CD14-positive monocyte (primary cell): Measurements from ENCODE around the gene ZNG1F. TPM values are rescaled to one million over a fixed set of nuclear protein-coding genes. Genes with fewer than 3 reads are reported as not detected.
"Not testable (repeated sequence)": the region's sequence is repeated elsewhere in the genome, so short reads cannot be mapped to it uniquely, and the experiment has no call there.

Source experiments
- DNase-seq, 3 donors: peaks; one replicate each; pipeline ENCODE4 v3.0.0-alpha.2; 2011 to 2022
- H2AFZ ChIP-seq: 2 replicates; pipeline ENCODE4 v1.6.0; 2012; ENCODE audit warnings: mild to moderate bottlenecking, low read depth, low read length, inconsistent platforms; ENCODE audit not compliant: insufficient read depth, poor library complexity, severe bottlenecking
- H3K27ac ChIP-seq, 2 donors: 1 replicate in 1 of 2; 2 replicates in 1 of 2; pipeline ENCODE4 v1.5.1; 2012 to 2013; ENCODE audit warnings: low read length in 2 of 2, control low read depth in 1 of 2, inconsistent platforms in 1 of 2, low read depth in 1 of 2, mild to moderate bottlenecking in 1 of 2
- H3K27me3 ChIP-seq, 2 donors: one replicate each; pipeline versions ENCODE4 v1.6.0 to v1.6.1; 2011 to 2013; ENCODE audit warnings: low read length in 2 of 2; ENCODE audit not compliant: control insufficient read depth in 2 of 2, insufficient read depth in 2 of 2
- H3K36me3 ChIP-seq, 2 donors: replicated peaks in 1 of 2; 1 replicate in 1 of 2; 2 replicates in 1 of 2; pipeline versions ENCODE4 v1.5.1 to v1.6.1; 2012 to 2013; ENCODE audit warnings: low read length in 2 of 2, control low read depth in 1 of 2, inconsistent platforms in 1 of 2, mild to moderate bottlenecking in 1 of 2; ENCODE audit not compliant: insufficient read depth in 2 of 2, control insufficient read depth in 1 of 2
- H3K4me1 ChIP-seq, 2 donors: 1 replicate in 1 of 2; 2 replicates in 1 of 2; pipeline versions ENCODE4 v1.5.1 to v1.6.1; 2012 to 2013; ENCODE audit warnings: low read length in 2 of 2, control low read depth in 1 of 2, inconsistent platforms in 1 of 2, mild to moderate bottlenecking in 1 of 2, moderate library complexity in 1 of 2; ENCODE audit not compliant: insufficient read depth in 2 of 2, control insufficient read depth in 1 of 2
- H3K4me2 ChIP-seq: replicated peaks from 2 replicates; pipeline ENCODE3; 2012; ENCODE audit warnings: low read length, moderate library complexity, mild to moderate bottlenecking; ENCODE audit not compliant: poor library complexity, severe bottlenecking; ENCODE audit errors: extremely low read depth
- H3K4me3 ChIP-seq, 3 experiments: fragments of 200-600 bp in 1 of 3; sonication (generic) in 1 of 3; replicated peaks in 1 of 3; 1 replicate in 2 of 3; 2 replicates in 1 of 3; pipeline ENCODE4 v1.5.1; 2011 to 2013; ENCODE audit warnings: low read length in 3 of 3, mild to moderate bottlenecking in 3 of 3, control low read depth in 2 of 3, low read depth in 2 of 3, inconsistent platforms in 1 of 3, moderate library complexity in 1 of 3
- H3K79me2 ChIP-seq: 2 replicates; pipeline ENCODE4 v1.6.0; 2012; ENCODE audit warnings: mild to moderate bottlenecking, control low read depth, inconsistent platforms, low read length, moderate library complexity; ENCODE audit not compliant: insufficient read depth
- H3K9ac ChIP-seq: 2 replicates; pipeline ENCODE4 v1.6.0; 2017; ENCODE audit warnings: low read length, mild to moderate bottlenecking; ENCODE audit not compliant: insufficient read depth, poor library complexity, severe bottlenecking
- H3K9me3 ChIP-seq, 2 donors: replicated peaks in 1 of 2; 1 replicate in 1 of 2; 2 replicates in 1 of 2; pipeline versions ENCODE4 v1.5.1 to v1.6.1; 2012 to 2013; ENCODE audit warnings: low read length in 2 of 2, control low read depth in 1 of 2; ENCODE audit not compliant: control insufficient read depth in 1 of 2, insufficient read depth in 1 of 2
- H4K20me1 ChIP-seq: 2 replicates; pipeline ENCODE4 v1.6.0; 2012; ENCODE audit warnings: mild to moderate bottlenecking, low read length, control low read depth, moderate library complexity; ENCODE audit not compliant: insufficient read depth
- H3K27ac Mint-ChIP-seq, 7 donors: one replicate each; pipeline ENCODE4 v1.8.0; 2020; ENCODE audit warnings: mild to moderate bottlenecking in 7 of 7, mixed read lengths in 7 of 7, moderate library complexity in 6 of 7, inconsistent platforms in 2 of 7
- H3K27me3 Mint-ChIP-seq, 3 donors: one replicate each; pipeline ENCODE4 v1.8.0; 2021 to 2022; ENCODE audit warnings: low read depth in 3 of 3, mild to moderate bottlenecking in 3 of 3, mixed read lengths in 3 of 3, moderate library complexity in 3 of 3, inconsistent platforms in 1 of 3
- H3K36me3 Mint-ChIP-seq, 2 donors: one replicate each; pipeline ENCODE4 v1.8.0; 2020; ENCODE audit warnings: mixed read lengths in 2 of 2, inconsistent platforms in 1 of 2, mild to moderate bottlenecking in 1 of 2
- H3K4me1 Mint-ChIP-seq: one replicate; pipeline ENCODE4 v1.8.0; 2020; ENCODE audit warnings: mild to moderate bottlenecking, mixed read lengths
- H3K4me3 Mint-ChIP-seq, 2 donors: one replicate each; pipeline ENCODE4 v1.8.0; 2020; ENCODE audit warnings: mild to moderate bottlenecking in 2 of 2, mixed read lengths in 2 of 2, moderate library complexity in 1 of 2
- H3K9me3 Mint-ChIP-seq, 7 donors: one replicate each; pipeline ENCODE4 v1.8.0; 2020 to 2022; ENCODE audit warnings: mixed read lengths in 7 of 7, mild to moderate bottlenecking in 6 of 7, moderate library complexity in 6 of 7, inconsistent platforms in 2 of 7
- WGBS: methylation state at CpG from one replicate; pipeline ENCODE4 v1.1.5; 2013; ENCODE audit warnings: missing lambda C conversion rate; ENCODE audit not compliant: insufficient coverage; 5-methylcytosine and 5-hydroxymethylcytosine counted together
- intact Hi-C, 2 donors: fragments of 100-400 bp; cut with micrococcal nuclease; formaldehyde crosslinking; loops; one replicate each; pipeline versions ENCODE4 v1.15.0 to v1.15.1; 2023
- polyA plus RNA-seq, 3 donors: library from polyadenylated mRNA; depleted of rRNA in 1 of 3; unstranded in 2 of 3; stranded (reverse) in 1 of 3; fragments of 300-500 nt in 2 of 3; fragments of >200 nt in 1 of 3; fragmentation: Illumina TruSeq in 2 of 3; gene quantifications; 1 replicate in 2 of 3; 2 replicates in 1 of 3; pipeline ENCODE4 v1.2.3, GENCODE V29; 2012 to 2021
- TF ChIP-seq, protein P1 (sequence below): fragments of 200-600 bp; IDR thresholded peaks from one replicate; pipeline ENCODE4 v1.8.0; 2022; ENCODE audit warnings: antibody characterized with exemption, mild to moderate bottlenecking

Gene ZNG1F
- polyA plus RNA-seq, 3 donors: 4.7 to 32.1 (median 5.6) TPM

DNA sequence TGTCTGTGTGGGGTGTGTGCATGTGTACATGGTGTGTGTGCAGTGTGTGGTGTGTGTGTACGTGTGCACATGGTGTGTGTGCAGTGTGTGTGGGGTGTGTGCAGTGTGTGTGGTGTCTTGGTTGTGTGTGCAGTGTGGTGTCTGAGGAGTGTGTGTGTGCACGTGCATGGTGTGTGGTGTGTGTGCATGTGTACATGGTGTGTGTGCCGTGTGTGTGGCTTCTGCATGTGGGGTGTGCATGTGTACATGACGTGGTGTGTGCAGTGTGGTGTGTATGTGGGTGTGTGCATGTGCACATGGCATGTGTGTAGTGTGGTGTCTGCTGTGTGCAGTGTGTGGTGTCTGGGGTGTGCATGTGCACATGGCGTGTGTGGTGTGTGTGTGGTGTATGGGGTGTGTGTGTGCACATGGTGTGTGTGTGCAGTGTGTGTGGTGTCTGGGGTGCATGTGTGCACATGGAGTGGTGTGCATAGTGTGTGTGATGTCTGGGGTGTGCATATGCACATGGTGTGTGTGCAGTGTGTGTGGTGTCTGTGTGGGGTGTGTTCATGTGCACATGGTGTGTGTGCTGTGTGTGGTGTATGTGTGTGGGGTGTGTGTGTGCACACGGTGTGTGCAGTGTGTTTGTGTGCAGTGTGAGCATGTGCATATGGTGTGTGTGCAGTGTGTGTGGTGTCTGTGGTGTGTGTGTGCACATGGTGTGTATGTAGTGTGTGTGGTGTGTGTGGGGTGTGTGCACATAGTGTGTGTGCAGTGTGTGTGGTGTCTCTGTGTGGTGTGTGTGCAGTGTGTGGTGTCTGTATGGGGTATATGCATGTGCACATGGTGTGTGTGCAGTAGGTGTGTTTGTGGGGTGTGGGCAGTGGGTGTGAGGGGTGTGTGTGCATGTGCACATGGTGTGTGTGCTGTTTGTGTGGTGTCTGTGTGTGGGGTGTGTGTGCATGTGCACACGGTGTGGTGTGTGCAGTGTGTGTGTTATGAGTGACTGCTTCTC, 40.6 kb upstream of the ZNG1F start:
- Histone ChIP-seq H2AFZ (no peak overlapping the region), H3K4me3 (no peak overlapping the region), H3K4me1 (peaks cover 4 to 10% of the 10 kb centered on the region in 2 donors), H3K27ac (no peak overlapping the region), H3K36me3 (peaks cover 0 to 10% of the 10 kb centered on the region in 2 donors), H3K79me2 (peaks cover 7% of the 10 kb centered on the region), H3K27me3 (no peaks in the 10 kb centered on the region), H3K9ac (no peak overlapping the region), H3K4me2 (no peak overlapping the region), H3K9me3 (peaks cover 22 to 31% of the 10 kb centered on the region in 2 donors), H4K20me1 (peaks cover 6% of the 10 kb centered on the region)
- intact Hi-C loops: no loop called here
- TF ChIP-seq, protein P1, sequence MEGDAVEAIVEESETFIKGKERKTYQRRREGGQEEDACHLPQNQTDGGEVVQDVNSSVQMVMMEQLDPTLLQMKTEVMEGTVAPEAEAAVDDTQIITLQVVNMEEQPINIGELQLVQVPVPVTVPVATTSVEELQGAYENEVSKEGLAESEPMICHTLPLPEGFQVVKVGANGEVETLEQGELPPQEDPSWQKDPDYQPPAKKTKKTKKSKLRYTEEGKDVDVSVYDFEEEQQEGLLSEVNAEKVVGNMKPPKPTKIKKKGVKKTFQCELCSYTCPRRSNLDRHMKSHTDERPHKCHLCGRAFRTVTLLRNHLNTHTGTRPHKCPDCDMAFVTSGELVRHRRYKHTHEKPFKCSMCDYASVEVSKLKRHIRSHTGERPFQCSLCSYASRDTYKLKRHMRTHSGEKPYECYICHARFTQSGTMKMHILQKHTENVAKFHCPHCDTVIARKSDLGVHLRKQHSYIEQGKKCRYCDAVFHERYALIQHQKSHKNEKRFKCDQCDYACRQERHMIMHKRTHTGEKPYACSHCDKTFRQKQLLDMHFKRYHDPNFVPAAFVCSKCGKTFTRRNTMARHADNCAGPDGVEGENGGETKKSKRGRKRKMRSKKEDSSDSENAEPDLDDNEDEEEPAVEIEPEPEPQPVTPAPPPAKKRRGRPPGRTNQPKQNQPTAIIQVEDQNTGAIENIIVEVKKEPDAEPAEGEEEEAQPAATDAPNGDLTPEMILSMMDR: no peak
- peaks cover under 1 to 10% (median 3%) of the 10 kb centered on the region in 7 donors for H3K9me3 Mint-ChIP-seq
- peaks cover 0 to 2% of the 10 kb centered on the region in 2 donors for H3K36me3 Mint-ChIP-seq
- H3K27ac Mint-ChIP-seq: no peak overlapping the region
- DNase-seq: peak in 2 of 3 donors; percentile 11 to 26
- no peak overlapping the region for H3K4me3 Mint-ChIP-seq
- H3K27me3 Mint-ChIP-seq: peaks cover 0 to under 1% (median 0%) of the 10 kb centered on the region in 3 donors
- 63% methylated on average over 7 of the region's 7 CpGs for WGBS
- peaks cover 3% of the 10 kb centered on the region for H3K4me1 Mint-ChIP-seq

DNA sequence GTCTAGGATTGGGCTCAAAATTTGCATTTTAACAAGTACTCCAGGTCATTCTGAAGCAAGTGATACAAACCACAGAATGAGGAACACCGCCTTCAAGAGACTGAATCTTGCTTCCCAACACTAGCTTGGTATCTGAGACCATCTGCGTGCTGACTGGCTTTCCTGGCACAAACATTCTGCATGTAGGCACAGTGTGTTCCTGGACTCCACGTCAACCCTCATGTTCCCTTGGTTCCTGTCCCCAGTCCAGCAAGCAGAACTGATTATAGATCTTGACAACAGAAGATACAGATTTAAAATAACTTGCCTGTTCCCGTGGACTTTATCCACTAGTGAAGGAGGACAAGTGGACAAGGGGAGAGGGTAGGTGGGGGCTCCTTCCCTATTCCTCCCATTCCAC, 30.7 kb upstream of the ZNG1F start:
- intact Hi-C loops, H3K27ac ChIP-seq, H3K9me3 ChIP-seq, H3K4me3 Mint-ChIP-seq, H3K27me3 Mint-ChIP-seq, H3K4me1 ChIP-seq, H3K27ac Mint-ChIP-seq, H3K79me2 ChIP-seq, H3K27me3 ChIP-seq, H3K9me3 Mint-ChIP-seq, H3K36me3 Mint-ChIP-seq, H3K4me1 Mint-ChIP-seq, H3K36me3 ChIP-seq, H2AFZ ChIP-seq, H4K20me1 ChIP-seq, DNase-seq, H3K9ac ChIP-seq, H3K4me2 ChIP-seq, H3K4me3 ChIP-seq: not testable (repeated sequence)
- no CpG with 5 or more reads among the region's 4 CpGs for WGBS

DNA sequence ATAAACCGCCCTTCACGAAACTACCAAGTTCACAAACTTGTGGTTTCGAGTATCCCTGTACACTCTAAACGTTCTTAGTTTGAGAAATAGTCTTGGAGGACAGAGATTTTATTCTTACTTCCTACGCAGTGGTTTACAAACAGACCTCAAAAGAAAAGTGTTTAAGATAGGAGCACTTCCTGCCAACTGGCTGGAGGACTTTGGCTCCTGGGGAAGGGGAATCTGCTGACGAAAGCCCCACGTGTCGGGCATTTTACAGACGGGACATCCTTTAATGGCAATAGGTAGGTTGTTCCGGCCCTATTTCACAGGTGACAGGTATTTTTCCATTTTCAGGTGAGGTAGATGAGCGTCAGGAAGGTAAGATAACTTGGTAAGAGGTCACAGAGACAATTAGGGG, 678 bp downstream of the ZNG1F start:
- H3K27ac Mint-ChIP-seq, H3K9me3 ChIP-seq, H2AFZ ChIP-seq, H3K4me1 ChIP-seq, H3K4me3 ChIP-seq, H3K9me3 Mint-ChIP-seq, H3K9ac ChIP-seq, H4K20me1 ChIP-seq, H3K79me2 ChIP-seq, H3K27me3 Mint-ChIP-seq, H3K27me3 ChIP-seq, intact Hi-C loops, H3K36me3 Mint-ChIP-seq, H3K36me3 ChIP-seq, H3K27ac ChIP-seq, H3K4me3 Mint-ChIP-seq, H3K4me1 Mint-ChIP-seq, DNase-seq, H3K4me2 ChIP-seq: not testable (repeated sequence)
- WGBS: no CpG with 5 or more reads among the region's 11 CpGs

DNA sequence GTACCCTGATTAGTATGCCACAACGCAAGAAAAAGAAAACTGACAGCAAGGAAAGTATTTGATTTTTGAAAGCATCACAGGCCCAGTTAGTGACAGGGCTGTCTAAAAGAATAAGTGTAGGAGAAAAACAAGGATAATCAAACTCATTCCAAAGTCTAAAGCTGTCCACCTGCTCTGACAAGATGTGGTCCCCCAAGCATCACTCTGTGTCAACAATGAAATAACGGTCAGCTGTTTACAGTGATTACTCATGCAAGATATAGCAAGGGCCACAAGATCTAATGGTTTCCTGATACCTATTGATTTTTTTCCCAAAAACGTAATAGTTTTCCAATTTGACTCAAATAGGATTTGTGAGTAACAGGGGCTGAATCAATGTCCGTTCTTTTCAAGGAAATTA, 14.1 kb downstream of the ZNG1F start:
- H3K27me3 Mint-ChIP-seq, H3K9me3 ChIP-seq, H3K27me3 ChIP-seq, H3K4me1 Mint-ChIP-seq, H3K9me3 Mint-ChIP-seq, DNase-seq, H4K20me1 ChIP-seq, H2AFZ ChIP-seq, H3K36me3 Mint-ChIP-seq, H3K4me2 ChIP-seq, H3K4me3 ChIP-seq, H3K27ac ChIP-seq, H3K4me3 Mint-ChIP-seq, H3K79me2 ChIP-seq, H3K9ac ChIP-seq, H3K4me1 ChIP-seq, H3K27ac Mint-ChIP-seq, intact Hi-C loops, H3K36me3 ChIP-seq: not testable (repeated sequence)
- WGBS: no CpG with 5 or more reads among the region's 4 CpGs
